HK-2 (cell line): Measurements from ENCODE around the gene KCNIP2.

ENCODE experiments used
- DNase-seq: peaks from one replicate; pipeline ENCODE4 v3.0.0-alpha.2; 2018; ENCODE audit not compliant: unreplicated experiment

Gene KCNIP2

DNA sequence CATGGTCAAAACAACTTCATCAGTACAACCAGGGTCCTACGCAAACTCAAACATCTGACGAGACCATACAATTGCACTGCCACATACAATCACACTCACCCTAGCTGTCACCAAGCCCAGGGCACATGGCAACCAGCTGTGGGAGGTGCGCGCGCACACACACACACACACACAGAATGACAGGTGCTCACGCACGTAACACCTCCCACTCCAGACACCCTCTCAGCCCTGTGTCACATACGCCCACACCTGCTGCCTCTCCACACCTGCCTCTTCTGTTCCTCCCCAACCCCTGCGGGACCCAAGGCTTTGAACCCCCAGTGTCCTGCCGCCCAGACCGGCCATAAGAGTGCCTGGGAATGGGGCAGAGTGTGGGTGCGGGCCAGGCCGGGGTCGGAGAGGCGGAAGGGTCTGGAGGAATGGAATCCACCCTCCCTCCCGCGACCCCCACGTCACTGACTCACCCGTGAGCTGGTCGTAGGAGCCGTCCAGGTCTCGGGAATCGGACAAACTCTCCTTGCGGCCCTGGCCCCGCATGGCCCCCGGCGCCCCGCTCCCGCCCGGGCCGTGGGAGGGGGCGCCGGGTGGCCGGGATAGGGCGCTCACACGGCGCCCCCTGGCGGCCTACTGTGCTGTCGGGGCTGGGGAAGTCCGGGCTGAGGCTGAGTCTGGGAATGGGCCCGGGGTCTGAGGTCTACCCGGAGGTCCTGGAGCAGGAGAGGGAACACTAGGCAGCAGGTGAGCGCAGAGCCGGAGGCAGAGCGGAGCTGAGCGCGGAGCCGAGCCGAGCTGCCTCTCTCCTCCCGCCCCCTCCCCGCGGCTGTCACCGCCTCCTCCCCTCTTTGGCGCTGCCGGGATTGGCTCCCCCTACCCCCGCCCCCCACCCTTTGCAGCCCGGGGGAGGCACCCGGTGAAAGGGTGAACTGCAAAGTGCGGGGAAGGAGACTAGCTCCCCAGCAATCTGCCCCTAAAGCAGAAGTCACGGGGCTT lies at the start of gene KCNIP2:
KCNIP2 (minus strand) TSS at position 769 of the 990 bp plus-strand sequence; CDS start at position 537, 232 bp downstream.
- no peak for DNase-seq

DNA sequence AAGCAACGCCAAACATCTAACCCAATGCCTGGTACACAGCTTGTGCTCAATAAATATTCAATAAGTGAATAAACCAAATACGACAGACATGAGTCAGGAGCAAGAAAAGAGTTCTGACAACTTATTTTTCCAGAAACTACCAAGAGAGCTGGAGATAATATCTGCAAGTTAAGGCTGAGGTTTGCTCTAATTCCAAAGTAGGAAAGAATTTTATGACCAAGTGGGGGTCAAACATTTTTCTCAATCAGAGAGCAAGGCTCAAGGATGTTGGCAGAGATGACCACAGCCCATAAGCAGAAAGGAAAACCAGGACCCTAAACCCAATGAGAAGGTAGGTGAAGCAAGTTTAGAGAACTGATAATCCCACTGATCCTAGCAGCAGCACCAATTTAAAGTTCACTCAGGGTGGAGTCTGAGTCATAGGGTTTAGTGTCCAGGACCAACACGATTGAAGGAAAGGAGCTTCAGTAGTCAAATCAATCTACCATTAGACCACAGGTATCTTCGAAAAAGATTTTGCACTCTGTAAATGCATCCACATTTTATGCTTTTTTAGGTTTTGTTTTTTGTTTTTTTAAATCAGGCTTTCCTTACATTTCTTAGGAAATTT lies 49.3 kb upstream of the KCNIP2 start:
- DNase-seq = no peak

DNA sequence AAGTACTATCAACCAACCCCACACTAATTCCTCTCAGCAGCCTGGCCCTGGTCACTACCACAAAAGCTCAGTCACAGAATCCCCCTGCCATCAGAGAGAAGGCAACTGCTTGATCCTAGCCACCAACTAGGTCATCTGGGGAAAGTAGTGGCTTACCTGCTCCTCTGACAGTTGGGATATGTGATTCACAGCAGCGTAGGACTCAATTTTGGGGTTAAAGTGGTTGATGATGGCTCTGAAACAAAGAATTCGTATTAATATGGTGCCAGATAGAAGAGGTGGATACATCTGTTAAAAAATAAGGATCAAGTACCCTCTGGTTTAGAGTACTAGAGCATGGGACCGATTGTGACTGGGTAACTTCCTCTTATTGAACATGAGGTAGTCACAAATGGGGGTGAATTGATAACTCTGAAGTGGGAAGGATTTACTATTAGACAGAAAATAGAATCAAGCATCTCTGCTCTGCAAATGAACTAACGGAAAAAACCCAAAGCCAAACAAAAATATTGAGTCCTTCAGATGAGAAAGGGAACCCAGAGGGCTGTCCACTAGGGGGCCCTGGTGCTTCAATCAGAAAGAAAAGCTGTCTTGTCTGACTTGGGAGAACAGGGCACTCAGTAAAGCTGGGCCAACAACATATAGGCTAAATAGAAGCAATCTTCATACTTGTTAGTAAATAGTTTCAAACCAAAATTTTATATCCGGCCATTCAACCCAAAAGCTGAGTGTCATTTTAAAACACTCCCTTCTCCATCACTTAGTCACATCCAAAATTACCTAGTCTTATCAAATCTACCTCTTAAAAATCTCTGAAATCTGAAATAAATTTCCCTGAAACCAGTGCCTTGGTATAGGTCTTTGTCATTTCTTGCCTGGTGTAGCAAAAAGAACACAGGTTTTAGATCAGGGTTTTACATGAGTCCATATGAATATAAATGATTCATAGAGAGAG lies 45.9 kb upstream of the KCNIP2 start:
- peak; percentile 65 for DNase-seq

DNA sequence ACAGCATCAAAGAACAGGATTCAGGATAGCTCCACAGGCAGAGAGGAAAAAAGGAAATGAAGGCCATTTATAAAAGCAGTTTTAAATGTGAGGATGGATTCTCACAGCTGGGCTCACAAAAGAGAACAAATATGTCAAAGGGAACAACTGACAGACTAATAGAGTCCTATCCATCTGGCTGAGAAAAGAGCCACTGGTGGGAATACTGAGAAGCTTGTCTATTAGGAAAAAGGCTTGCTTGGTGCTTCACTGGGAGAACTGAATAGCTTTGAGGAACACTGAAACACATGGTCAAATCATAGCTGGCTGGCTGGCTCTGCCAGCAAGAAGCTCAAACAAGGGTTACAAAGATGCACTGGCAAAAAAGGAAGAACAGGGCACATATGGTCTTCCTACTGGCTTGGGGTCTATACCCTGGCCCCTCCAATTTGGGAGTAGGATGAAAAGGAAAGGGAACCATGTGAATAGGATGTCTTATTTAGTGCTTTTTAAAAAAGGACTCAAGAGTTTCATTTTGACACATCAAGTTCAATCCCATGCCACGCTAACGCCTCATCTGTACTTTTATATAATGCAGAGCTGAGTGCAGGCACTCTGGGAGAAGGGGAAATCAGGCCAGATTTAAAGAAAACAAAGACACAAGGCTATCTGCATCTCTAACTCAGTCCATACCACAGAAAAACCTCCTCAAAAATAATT lies 44.8 kb upstream of the KCNIP2 start:
- no peak for DNase-seq

DNA sequence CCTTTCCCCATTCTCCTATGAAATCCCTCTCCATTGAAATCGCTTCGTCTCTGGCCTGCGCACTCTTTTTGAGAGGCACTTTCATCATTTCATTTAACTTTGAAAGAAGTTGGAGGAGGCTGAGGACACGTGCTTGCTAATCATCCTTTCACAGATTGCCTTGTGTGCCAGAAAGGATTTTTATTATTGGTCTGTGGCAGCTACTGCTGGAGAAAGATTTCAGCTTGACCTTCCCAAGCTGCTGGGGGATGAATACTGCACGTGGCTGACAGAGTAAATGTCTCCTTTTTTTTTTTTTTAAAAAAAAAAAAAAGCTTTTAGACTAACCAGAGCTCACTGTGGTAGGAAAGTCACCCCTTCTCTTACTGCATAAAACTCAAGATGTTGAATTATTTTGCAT lies 44.2 kb upstream of the KCNIP2 start:
- no peak for DNase-seq

DNA sequence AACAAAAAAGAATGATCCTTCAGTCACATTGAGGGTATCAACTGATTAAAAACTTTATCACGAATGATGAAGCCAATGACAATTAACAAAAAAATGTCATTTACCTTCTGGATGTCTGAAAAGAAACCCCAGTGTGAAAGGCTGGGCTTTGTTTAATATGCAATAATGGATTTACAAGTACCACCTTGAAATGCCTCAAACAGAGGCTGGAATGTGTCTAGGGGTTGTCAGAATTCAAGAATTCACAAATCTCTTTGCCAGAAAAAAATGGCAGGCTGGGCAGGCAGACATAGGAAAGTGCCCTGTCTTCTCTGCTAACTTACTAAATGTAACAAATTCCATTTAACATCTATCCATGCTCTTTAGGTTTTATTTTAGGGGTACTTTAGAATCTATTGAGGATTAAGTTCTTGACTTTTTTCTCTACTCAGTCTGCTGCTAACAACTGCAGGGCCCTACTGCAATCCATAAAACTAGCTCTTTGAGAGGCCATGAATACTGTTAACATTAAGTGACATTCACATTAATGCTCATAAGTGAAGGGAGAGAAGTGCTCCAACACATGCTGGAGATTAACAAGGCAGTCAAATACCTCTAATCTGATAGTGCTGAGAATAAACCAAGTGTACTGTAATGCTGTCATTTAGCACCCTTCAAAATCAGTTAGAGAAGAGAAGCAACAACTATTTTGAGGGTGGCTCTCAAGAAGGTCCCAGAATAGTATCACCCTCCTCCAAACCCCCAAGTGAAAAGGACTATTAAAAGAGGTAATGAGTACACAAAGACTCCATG lies 43.1 kb upstream of the KCNIP2 start:
- DNase-seq = no peak

DNA sequence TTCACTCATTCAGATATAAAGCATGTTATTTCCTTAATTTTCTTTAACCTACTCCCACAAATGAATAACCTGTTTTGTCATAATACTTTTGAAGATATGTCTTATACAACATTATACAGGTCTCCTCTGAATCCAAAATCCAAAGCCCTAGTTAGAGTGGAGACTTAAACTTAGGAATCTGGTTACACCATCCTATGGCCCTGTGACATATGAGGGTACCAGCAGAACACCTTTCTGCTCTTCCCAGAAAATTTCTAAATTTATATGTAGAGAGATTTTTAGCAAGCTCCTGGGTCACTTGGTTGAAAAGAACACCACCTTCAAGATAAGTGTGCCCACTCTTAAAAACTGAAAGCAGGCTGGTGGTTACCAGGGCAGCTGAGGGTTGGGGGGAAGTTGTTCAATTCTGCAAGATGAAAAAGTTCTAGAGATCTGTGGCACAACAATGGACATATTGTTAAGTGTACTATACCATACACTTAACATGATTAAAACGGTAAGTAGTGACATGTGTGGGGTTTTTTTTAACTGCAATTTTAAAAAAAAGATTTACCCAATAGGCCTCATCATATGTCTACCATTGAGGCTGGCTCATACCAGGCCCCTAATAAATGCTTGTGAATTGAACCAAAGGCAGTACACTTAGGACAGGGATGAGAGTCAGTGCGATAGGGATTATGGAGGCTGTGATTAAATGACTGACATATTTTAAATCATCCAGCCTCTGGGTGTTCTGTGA lies 37.6 kb upstream of the KCNIP2 start:
- DNase-seq = no peak

DNA sequence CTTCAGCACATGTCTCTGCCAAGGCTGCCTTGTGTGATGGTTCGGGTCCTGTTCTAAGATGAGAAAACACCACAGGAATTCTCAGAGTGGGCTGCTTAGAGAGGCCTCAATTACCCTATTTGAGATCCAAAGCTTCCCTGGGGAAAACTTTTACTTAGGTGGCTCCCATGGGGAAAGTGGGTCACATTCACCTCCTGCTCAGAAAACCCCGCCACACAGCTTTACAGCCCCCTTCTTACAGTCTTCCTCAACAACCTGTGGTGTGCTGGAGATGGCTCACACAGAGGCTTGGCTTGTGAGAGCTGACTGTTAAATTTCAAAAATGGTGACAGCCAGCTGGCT lies 36.6 kb upstream of the KCNIP2 start:
- DNase-seq = no peak

DNA sequence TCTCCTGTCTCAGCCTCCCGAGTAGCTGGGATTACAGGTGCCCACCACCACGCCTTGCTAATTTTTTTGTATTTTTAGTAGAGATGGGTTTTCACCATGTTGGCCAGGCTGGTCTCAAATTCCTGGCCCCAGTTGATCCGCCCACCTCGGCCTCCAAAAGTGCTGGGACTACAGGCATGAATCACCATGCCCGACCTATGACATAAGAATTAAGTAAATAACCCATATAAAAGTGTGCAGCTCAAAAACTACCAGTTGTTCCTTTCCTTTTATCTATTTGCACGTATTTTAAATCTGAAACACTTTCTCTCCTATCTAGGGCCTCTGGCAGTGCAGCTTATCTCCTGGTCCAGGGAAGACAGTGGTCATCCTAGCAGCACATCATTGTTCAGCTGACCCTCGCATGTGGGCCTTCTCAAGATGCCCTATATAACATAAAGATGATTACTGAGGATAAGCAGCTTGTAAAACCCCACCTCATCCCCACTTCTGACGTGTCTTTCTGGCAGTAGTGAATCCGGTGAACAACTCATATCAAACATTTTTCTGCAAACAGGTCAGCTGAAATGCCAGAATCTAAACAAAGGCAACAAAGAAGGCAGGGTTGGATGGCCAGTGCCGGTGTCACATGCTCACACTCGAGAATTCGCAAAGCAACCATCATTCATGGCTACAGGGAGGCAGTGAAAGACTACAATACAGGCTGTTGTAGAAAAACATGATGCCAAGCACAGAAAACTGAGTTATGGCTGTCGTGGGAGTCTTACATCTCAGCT lies 36.0 kb upstream of the KCNIP2 start:
- DNase-seq = no peak

DNA sequence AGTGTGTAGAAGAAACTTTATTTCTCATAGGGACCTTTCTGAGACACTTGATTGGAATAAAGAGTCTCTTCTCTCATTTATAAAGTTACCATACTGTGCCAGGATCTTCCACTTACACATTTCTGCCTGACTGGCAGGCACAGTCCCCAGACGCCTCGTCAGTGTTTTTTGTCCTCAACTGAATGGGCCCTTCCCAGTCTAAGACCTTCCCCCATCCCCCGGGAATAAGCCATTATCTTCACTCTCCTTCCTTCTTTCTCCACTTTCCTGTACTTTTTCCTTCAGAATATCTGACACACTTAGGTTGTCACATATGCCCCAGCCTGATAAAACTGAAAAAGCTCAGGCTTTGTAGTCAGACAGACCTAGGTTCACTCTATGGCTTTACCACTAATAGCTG lies 35.3 kb upstream of the KCNIP2 start:
- no peak for DNase-seq

DNA sequence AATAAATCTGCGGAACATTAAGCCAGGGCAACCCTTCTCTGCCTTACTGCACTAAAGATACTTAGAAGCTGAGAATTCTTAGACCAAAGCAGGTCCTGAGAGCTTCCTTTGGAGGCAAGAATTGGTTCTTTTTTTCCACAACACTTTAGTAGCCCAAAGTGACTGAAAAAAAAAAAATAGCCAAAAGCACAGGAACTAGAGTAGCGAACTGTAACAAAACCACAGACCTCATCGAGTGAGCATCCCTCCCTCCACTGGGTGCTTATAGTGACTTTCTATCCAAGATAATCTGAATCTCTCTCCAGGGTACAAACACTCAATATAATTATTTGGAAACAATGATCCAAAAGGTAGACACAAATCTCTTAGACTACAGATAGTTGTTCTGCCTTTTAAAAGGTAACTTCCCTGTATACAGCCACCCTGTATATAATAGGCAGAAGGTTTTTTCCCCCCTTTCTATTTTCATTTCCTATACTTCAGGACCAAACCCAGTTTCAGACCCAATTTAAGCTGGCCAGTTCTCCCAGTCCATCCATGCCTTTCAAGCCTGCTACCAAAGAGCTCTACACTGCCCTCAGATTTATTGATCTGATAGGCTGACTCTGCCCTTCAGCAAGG lies 31.6 kb upstream of the KCNIP2 start:
- no peak for DNase-seq

DNA sequence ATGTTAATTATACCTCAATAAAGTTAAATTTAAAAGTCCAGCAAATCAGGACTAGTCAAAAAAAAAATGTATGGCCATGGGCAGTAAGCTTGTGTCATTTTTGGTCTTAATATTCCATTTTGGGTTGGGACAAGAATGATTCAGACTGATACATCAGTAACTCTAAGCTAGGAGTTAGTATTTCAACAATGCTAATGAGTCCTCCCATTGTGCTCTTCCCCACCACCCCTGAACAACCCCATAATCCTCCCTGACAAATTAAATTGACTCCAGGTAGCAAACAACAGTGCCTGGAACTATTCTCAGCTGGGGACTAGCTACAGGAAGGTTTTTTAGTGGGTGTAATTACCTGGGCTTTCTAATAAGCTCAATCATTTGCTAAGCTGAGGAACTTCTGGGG lies 30.7 kb upstream of the KCNIP2 start:
- no peak for DNase-seq

DNA sequence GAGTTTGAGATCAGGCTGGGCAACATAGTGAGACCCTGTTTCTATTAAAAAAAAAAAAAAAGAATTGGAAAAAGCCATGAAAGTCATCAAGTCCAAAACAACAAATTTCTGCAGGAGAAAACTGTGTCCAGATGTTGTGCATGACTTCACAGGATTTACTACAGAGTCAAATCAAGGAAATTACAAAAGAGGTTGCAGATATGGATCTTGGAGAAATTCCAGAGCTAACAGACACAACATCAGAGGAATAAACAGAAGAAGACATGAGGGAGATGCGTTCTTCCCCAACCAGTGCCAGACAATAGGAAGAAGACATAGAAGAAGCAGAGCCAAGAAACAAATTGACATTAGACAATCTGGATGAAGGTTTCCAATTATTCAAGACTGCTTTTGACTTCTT lies 24.3 kb upstream of the KCNIP2 start:
- no peak for DNase-seq

DNA sequence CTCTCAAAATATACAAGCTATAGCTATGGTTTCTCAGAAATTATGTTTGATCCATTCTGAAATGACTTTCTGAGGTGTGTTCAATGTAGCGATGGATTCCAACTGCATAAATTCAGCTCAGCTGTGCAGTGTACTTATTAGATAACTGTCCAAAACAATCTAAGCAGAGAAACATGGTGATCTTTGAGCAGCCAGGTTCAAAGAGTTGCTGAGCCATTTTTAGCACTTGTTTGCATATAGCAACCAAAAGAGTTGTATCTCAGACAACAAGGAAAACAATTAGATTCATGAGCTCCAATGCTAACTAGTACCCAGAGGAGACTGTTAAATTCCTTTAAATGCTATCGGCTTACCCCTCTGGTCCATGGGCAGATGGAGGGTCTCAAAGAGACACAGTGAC lies 15.9 kb upstream of the KCNIP2 start:
- DNase-seq = no peak

DNA sequence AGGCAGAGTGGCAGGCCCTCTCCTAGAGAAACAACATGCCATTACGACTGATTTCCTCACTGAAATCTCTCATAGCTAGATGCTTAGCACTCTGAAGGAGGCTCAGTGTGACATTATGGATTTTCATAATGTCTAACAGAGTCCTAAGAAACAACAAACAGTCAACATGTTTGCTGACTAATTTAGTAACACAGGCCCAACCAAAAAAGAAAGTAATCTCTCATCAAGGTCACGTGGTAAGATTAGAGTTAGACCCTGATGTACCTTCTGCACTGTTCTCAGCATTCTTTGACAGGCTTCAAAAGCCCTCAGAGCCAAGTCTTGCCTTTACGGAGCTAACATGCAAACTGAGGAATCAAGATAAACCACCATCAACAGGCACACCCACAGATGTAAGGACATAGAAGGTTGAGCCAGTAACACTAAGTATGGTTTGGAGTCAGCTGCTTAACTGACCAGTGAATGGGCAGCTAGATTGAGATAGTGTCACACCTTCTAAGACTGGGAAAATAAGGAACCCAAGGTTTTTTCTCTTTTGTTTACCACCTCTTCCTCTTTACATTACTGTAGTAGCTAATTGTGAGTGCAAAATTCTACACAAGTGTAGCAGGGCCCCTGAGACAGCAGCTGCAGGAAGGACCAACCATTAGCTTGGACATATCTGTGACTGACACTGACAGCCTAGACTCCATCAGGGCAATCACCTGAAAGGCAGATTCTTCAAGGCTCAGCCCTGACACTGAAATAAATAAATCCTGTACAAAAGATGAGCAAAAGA lies 15.3 kb upstream of the KCNIP2 start:
- no peak for DNase-seq

DNA sequence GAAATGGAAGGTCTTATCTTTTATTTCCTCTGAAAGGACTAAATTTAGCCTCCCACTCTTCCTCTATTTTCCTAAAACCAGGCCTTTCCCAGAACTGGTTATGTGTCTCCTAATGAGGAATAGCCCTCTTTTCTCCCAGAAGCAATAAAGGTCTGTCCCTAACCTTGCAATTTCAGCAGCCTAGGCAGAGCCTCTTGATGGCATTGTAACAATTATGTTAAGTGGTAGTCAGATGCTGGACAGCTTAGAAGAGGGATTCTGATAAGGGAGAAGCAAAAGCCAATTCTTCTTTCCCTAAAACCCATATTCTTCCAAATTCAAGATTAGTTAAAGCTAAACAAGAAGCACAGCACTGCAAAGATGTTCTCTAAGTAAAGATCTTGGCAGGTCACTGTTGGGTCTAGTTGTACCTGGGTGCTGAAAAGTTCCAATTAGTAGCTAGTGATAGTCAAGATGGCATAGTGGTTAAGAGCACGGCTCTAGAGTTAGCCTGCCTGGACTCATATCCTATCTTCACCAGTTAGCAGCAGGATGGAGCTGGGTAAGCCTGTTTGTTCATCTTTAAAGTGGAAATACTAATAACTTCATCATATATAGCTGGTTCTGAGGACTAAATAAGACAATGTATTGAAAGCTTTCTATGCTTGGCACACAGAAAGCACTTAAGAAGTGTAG lies 14.3 kb upstream of the KCNIP2 start:
- no peak for DNase-seq

DNA sequence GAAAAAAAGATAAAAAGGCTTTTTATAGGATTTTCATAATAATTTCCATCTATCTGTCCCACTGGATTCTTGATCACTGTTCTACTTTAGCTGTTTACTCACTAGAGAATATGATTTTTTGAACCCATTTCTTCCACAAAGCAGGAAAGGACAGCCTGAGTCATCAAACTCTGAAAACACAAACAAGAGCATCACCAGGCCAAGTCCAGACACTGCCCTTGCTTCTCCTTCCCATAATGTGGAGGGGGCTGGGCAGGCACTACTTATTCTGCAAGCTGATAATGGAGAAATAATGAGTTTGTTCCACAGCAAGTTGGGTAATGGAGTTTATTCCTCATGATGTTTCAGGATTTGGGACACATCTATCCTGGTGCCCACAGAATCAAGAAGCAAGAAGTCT lies 13.0 kb upstream of the KCNIP2 start:
- DNase-seq = no peak
